BE2C (cell line): ENCODE data around the gene AIFM1.
A peak's percentile ranks its signal among the peaks of the same experiment; 100 is the strongest.

ENCODE experiments used
- DNase-seq: peaks from one replicate; pipeline ENCODE4 v3.0.0-alpha.2; 2020
- H3K27me3 ChIP-seq: fragments of 250-450 bp; sonication (Bioruptor Pico); 2 replicates; pipeline ENCODE4 v1.5.1; 2020; ENCODE audit warnings: mild to moderate bottlenecking
- H3K36me3 ChIP-seq: fragments of 250-450 bp; sonication (Bioruptor Pico); 2 replicates; pipeline ENCODE4 v1.5.1; 2020; ENCODE audit warnings: mild to moderate bottlenecking
- H3K4me1 ChIP-seq: fragments of 250-450 bp; sonication (Bioruptor Pico); 2 replicates; pipeline ENCODE4 v1.5.1; 2020
- H3K4me3 ChIP-seq: 2 replicates; pipeline ENCODE4 v1.5.1; 2011; ENCODE audit warnings: low read depth, low read length
- H3K9me3 ChIP-seq: fragments of 250-450 bp; sonication (Bioruptor Pico); 2 replicates; pipeline ENCODE4 v1.5.1; 2020
- CTCF ChIP-seq: IDR thresholded peaks from 2 replicates; pipeline ENCODE4 v1.5.1; 2012; ENCODE audit warnings: mild to moderate bottlenecking, low read depth, low read length

Gene AIFM1

GRCh38 chrX:130136496-130136895, 29.1 kb downstream of the AIFM1 start:
- TF ChIP-seq CTCF, result no peak
- no peaks in the 10 kb centered on the region for H3K27me3 ChIP-seq

GRCh38 chrX:130130990-130131389, 34.7 kb downstream of the AIFM1 start:
- Histone ChIP-seq H3K27me3 (no peaks in the 10 kb centered on the region), H3K9me3 (no peaks in the 10 kb centered on the region), H3K4me1 (no peaks in the 10 kb centered on the region), H3K36me3 (no peaks in the 10 kb centered on the region; the same call in 1 of the 2 replicates), H3K4me3 (no peak overlapping the region)
- no peak for DNase-seq
- TF ChIP-seq CTCF, result no peak

More at GRCh38 chrX:130136496-130136895, 29.1 kb downstream of the AIFM1 start:
- Histone ChIP-seq H3K9me3 (no peaks in the 10 kb centered on the region), H3K4me1 (no peaks in the 10 kb centered on the region), H3K4me3 (no peak overlapping the region), H3K36me3 (peaks cover 6% of the 10 kb centered on the region; the same call in 1 of the 2 replicates)
- DNase-seq, result no peak

- no peaks in the 10 kb centered on the region for H3K9me3 ChIP-seq
- no peaks in the 10 kb centered on the region for H3K36me3 ChIP-seq
- no peak for TF ChIP-seq CTCF
- no peak overlapping the region for H3K4me3 ChIP-seq
- H3K27me3 ChIP-seq, result no peaks in the 10 kb centered on the region
- peaks cover 7% of the 10 kb centered on the region for H3K4me1 ChIP-seq
- DNase-seq, result peak; percentile 51
These were observed 40.4 kb downstream of the AIFM1 start for GRCh38 chrX:130125091-130125874.

GRCh38 chrX:130124577-130124976, 41.1 kb downstream of the AIFM1 start:
- Histone ChIP-seq H3K4me1 (peaks cover 7% of the 10 kb centered on the region), H3K4me3 (no peak overlapping the region), H3K36me3 (no peaks in the 10 kb centered on the region), H3K27me3 (no peaks in the 10 kb centered on the region), H3K9me3 (no peaks in the 10 kb centered on the region)
- DNase-seq, result no peak
- no peak for TF ChIP-seq CTCF

GRCh38 chrX:130121505-130121800, 44.2 kb downstream of the AIFM1 start:
- no peaks in the 10 kb centered on the region for H3K27me3 ChIP-seq
- H3K4me3 ChIP-seq, result no peak overlapping the region
- H3K4me1 ChIP-seq, result peaks cover 7% of the 10 kb centered on the region
- H3K36me3 ChIP-seq, result no peaks in the 10 kb centered on the region
- TF ChIP-seq CTCF, result no peak
- DNase-seq, result no peak
- no peaks in the 10 kb centered on the region for H3K9me3 ChIP-seq

- no peaks in the 10 kb centered on the region for H3K9me3 ChIP-seq
- peaks cover 7% of the 10 kb centered on the region for H3K4me1 ChIP-seq
- peak; percentile 53 for TF ChIP-seq CTCF
- H3K4me3 ChIP-seq, result peak overlapping the region; percentile 47
- no peaks in the 10 kb centered on the region for H3K36me3 ChIP-seq
- peak; percentile 73 for DNase-seq
- H3K27me3 ChIP-seq, result no peaks in the 10 kb centered on the region
These were observed 44.7 kb downstream of the AIFM1 start for GRCh38 chrX:130120746-130121504.
